ENCODE results near the gene RNF220.

- no peak for TF ChIP-seq CTCF (IDR thresholded peaks at IDR 0.05; ENCODE audit: low read length)
- TF ChIP-seq EZH2 (IDR thresholded peaks at IDR 0.05; ENCODE audit: borderline replicate concordance, low read length): no peak
These were observed 17.1 kb downstream of the RNF220 start for GRCh38 chr1:44422161-44422560.
